ENCODE data around the gene NEK11.

DNA sequence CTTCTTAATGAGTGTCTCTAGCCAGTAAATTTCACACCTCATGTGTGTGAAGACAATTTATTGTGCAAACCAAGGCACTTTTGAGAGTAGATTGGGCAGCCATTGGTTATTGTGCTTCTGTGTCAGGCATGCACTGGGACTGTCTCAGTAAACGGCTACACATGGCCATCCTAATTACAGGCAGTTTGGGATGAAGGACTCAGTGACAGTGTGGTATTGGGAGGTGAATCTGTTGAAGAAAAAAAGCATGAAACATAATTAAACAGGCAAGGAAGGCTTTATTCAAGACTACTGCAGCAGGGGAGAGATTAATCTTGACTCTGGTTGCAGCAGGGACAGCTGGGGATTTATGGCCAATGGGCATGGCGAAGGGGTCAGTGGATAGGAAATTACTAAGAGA lies 297.1 kb downstream of the NEK11 start:
- TF ChIP-seq FOXK2 (IDR thresholded peaks at IDR 0.05) = no peak
- no peak for TF ChIP-seq ELF4 (IDR thresholded peaks at IDR 0.05)
- no peak for TF ChIP-seq SP1 (IDR thresholded peaks at IDR 0.05)
- TF ChIP-seq SUZ12 (IDR thresholded peaks at IDR 0.05) = no peak
- TF ChIP-seq NFRKB (IDR thresholded peaks at IDR 0.05) = no peak
- no peak for TF ChIP-seq PKNOX1 (IDR thresholded peaks at IDR 0.05)
- no peak for TF ChIP-seq FOXM1 (IDR thresholded peaks at IDR 0.05; ENCODE audit: borderline replicate concordance)
- TF ChIP-seq FOXA1 (IDR thresholded peaks at IDR 0.05) = no peak
- no peak for TF ChIP-seq LEF1 (IDR thresholded peaks at IDR 0.05; ENCODE audit: borderline replicate concordance)

Measured in HEK293T (cell line).